NCI-H2227 (cell line): Measurements from ENCODE around the gene RASSF6.
"Not testable (repeated sequence)": the region's sequence is repeated elsewhere in the genome, so short reads cannot be mapped to it uniquely, and the experiment has no call there.

Experiments
- DNase-seq: peaks from one replicate; lab custom pipeline; 2025; ENCODE audit not compliant: unreplicated experiment; lab: John Stamatoyannopoulos, UW

RASSF6 gene

DNA sequence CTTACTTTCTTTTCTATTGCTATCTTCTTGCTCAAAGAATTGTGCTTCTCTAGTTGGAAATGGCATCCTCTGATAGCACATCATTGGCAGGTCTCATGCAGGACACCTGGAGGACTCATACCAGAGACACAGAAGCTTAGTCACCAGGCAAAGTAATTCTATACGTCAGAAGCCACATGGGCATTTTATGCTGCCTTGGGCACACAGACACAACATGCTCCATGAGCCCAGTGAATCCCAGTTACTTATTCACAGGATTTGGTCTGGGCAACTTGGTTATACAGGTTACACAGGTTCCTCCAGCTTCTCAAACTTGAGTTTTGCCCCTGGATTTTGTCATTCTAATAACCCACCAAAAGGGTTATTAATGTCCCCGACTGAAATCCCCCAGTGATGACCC, 7.1 kb downstream of the RASSF6 start:
- DNase-seq, result no peak

DNA sequence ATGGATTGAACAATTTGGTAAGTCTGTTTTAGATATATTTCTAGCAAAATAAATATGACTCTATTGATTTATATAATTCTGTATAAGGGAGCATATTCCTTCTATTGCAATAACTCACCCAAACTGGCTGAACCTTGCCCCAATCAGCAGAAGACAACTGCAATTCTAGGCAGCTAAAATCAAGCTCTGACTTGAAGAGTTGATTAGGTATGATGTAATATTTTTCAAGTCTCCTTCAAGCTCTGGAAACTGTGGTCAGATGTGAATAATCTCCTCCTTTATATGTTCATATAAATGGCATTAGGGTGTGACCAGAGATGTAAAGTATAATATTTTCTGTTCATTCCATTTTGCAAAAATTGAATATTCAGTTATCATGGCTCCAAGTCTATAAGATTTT, 8.2 kb downstream of the RASSF6 start:
- DNase-seq, result no peak

DNA sequence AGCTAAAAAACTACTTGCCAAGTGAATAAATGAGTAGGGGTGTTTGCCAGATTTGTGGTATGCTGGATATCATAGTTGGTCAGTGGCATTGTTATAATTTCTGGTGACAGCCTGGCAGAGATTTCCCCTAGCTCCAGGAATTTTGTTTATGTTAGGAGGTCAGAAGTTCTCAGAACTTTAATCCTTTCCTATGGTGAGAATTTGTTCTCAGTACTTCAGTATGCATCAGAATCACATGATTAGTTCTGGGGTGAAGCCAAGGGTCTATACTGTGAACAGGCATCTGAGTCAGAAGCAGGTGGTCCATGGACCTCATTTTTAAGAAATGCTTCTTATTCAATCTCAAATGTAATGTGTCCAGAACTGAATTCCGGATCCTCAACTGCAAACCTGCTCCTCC, 10.5 kb downstream of the RASSF6 start:
- no peak for DNase-seq

DNA sequence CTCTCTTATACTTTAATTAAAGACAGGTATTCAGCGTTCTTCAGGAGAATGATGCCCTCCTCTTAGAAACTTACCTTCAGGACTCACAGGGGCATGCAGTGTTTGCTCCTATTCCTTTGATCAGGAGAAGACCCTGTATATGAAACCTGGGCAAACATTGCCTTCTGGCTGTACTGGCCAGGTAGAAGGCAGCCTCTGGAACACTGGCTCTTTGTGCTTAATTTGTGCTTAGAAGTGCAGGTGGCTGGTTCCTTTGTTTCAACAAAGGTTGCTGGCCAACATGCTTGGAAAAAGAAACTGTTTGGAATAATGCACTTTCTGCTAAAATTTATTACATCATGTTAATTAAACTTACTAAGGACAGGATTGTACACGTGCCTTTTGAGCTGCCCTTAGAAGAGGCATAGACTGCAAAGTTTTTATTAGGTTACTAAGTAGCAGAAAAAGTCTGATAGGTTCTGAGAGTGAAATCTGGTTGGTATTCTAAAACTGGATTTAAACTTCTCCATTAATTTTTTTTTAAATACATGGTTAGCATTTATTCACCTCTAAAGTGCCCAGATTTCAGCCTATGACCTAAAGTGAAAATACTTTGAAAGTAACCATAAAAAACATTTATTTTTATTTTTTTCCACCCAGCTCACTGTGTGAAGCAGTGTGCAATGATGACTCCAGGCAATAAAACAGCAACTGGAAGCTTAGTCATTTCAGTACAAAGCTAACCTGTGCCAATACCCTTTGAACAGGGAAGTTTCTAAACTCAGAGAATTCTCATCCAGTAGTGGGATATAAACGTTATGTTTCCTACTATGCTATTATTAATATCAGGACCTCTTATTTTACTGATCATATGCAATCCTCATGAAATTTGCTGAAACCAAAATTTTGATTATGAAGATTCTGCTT, 11.3 kb downstream of the RASSF6 start:
- no peak for DNase-seq

DNA sequence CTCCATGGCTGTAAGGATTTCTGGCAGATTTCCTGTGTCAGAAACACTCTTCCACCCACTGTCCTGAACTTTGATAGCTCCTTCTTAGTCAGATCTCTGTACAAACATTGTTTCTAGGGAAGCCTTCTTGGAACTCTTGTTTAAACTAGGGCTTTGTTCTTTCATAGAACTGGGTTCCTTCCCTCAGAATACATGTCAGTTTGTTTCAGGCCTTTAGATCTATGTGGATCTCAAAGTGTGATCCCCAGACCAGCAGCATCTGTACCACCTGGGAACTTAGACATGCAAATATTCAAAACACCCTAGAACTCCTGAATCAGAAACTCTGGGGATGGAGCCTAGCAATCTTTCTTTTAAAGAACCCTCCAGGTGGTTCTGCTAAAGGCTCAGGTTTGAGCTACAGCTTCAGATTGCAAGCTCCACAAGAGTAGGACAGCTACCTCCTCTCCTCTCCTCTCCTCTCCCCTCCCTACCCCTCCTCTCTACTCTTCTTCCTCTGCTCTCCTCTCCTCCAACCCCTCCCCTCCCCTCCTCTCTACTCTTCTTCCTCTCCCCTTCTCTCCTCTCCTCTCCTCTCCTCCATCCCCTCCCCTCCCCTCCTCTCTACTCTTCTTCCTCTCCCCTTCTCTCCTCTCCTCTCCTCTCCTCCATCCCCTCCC, 12.7 kb downstream of the RASSF6 start:
- no peak for DNase-seq

DNA sequence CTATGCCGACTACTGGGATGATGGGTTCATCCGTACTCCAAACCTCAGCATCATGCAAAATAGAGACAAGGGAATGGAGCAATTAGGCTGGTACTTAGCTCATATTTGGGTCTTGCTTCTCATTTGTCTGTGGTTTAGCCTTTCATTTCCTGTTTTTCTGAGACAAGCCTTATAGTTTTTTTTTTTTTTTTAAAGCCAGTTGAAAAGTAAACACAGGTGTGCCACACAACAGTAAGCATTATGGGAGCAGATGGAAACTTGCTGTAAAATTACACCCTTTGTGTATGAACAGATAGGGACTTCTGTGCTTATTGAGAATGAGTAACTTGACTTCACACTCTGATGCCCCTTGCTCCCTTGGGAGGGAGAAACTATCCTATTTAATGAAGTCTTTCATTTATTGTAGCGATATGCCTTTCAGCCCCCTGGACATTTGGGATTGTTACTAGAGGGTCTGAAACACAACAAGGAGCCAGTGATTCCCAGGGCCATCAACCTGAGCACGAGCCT, 13.7 kb downstream of the RASSF6 start:
- no peak for DNase-seq

DNA sequence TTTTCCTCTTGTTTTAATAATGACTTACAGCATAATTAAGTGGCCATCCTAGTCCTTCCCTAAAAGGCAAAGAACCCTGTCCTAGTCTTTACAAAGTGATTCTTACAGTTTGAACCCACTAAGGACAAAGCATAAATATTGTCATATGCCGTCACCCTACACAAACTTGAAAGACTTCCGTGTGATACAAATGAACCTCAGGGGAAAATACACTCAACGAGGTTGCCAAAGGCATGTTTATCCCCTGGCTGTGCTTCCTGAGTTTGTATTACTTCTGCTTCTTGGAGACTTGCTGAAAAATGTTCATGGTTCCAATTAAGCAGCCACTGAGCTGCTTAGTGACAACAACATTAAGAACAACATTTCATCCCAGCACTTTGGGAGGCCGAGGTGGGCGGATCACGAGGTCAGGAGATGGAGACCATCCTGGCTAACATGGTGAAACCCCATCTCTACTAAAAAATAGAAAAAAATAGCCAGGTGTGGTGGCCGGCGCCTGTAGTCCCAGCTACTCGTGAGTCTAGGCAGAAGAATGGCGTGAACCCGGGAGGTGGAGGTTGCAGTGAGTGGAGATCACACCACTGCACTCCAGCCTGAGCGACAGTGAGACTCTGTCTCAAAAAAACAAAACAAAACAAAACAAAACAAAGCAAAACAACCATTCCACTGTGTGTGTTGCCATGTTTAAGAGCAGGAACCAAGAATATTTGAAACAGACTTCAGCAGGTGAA, 16.2 kb downstream of the RASSF6 start:
- DNase-seq, result no peak

DNA sequence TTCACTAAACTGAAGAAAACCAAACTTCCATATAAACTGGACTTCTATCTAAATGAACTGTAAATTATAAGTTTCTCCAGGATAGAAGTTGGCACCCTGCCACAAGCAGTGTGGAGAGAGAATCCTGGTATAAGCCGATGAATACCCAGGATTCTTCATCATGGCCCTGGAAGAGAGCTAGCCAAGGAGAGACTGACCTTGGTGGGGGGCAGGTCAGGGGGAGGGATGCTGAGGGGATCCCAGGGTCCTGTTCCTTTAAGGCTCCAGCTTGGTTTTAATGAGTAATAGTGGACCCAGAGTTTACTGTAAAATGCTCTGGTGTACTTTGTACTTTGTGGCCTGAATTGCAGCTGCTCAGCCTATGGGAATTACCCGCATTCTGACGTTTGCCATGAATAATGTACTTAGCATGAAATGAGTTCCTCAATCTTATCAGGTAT, 16.9 kb downstream of the RASSF6 start:
- DNase-seq, result no peak

DNA sequence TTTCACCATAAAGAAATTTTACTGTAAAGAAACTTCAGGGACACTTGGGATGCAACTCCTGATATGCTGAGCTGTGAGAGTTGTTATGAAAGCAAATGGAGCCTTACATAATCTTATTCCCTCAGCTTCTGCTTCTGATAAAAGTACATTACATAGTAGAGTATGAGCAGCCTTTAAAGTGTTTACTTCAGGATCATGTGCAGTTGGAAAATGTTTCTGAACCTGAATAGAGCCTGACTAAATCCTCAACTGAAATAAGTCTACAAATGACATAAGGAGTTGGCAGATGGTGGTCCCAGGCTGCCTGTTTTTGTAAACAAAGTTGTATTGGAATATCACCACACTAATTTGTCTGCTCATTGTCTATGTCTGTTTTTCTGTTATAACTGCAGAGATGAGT, 19.3 kb downstream of the RASSF6 start:
- DNase-seq, result no peak

DNA sequence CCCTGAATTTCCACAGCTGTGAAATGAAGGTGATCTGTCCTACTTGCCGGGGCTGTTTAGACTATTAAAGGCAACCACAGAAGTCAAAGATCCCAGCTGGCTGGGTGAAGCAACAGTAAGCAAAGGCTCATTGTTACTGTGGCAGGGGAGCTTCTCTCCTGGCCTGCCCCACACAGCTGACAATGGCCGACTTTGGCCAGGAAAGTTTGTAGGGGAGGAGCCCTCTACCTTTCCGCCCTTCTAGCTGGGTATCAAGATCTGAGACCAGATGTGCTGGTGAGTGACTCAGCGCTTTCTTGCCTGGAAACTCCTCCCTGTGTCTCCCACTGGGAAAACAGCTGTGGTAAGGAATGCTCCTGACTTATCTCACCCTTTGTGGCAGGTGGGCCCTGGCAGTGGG, 21.1 kb downstream of the RASSF6 start:
- DNase-seq, result no peak

DNA sequence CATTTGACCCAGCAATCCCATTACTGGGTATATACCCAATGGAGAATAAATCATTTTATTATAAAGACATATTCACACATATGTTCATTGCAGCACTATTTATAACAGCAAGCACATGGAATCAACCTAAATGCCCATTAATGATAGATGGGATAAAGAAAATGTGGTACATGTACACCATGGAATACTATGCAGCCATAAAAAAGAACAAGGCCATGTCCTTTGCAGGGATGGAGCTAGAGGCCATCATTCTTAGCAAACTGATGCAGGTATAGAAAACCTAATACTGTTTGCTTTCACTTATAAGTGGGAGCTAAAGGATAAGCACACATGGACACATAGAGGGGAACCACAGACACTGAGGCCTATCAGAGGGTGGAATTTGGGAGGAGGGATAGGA, 22.6 kb downstream of the RASSF6 start:
- no peak for DNase-seq

DNA sequence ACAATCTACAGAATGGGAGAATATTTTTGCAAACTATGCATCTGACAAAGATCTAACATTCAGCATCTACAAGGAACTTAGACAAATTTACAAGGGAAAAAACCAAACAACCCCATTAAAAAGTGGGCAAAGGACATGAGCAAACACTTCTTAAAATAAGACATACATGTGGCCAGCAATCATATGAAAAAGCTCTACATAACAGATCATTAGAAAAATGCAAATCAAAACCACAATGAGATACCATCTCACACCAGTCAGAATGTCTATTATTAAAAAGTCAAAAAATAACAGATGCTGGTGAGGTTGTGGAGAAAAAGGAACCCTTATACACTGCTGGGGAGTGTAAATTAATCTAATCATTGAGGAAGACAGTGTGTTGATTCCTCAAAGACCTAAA, 23.1 kb downstream of the RASSF6 start:
- DNase-seq, result not testable (repeated sequence)

DNA sequence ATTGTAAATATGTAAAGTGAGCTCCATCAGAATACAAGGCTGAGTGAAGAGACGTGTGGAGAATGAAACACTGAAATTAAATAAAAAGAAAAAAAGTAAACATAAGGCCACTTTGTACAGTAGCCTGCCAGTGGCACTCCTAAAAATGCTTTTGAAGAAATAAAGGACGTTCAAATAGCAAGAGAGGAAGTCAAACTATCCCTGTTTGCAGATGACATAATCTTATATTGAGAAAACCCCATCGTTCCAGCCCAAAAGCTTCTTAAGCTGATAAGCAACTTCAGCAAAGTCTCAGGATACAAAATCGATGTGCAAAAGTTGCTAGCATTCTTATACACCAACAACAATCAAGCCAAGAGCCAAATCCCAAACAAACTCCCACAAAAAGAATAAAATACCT, 24.2 kb downstream of the RASSF6 start:
- DNase-seq, result no peak

DNA sequence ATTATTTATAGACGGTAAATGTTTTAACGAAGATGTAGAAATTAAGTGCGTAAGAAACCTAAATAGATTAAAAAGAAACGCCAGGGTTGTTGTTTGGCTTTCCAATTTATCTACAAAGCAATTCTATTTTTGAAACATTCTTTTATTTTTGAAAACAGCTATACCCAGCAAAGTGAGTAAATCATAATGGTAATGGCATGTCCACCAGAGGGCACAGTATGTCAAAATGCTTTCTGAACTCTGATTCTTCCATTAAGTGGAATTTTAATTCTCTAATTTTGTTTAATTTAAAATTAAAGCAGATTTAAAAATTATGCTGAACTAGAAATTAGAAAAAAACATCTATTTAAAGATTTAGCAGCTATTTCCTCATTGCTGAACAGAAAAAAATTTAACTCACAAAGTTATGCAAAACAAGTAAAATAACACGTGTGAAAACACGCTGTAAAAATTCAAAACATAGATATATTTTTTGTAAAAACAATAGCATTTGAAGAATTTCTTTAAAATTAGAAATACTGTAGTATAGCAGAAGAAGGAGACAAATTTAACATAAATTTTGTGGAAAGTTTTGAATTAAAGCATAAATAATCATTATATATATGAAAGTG, 26.5 kb downstream of the RASSF6 start:
- no peak for DNase-seq

DNA sequence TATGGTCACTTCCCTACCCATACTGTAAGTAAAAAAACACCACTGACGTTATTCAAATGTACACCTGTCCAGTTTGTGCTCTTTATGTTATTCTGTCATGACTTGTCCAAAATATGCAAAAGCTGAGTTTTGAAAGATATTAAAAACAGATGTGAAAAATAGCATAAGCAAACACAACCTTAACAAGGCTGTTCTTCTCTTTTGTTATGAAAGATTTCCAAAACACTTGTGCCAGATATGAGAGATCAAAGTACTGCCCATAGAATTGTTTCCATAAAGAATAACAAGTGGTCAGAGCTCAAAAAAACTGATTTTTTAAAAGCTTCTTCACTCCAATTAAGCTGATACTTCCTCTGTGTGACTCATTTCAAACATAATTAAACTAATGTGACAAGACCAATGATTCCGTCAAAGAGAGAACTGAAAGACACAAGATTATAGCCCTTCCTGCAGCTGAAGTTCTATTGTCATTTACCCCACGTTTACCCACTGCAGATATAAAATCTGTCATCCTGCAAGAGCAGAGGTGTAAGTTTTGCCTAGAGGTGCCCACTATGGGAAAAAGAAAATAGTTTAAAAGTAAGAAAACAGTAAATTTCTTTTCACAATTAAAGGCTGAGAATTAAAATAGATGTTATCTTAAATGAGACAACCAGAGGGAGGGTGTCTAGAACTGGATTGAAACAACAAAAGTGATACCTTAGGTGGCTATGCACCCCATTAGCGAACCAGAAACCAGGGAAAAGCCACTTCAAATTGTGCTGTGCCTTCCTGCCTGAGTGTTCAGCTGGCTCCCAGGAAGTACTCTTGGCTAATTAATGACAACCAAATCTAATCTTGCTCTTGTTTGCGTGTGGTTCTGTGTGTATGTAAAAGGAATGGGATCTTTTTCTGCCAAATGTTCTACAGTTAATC, 30.1 kb downstream of the RASSF6 start:
- DNase-seq, result no peak

DNA sequence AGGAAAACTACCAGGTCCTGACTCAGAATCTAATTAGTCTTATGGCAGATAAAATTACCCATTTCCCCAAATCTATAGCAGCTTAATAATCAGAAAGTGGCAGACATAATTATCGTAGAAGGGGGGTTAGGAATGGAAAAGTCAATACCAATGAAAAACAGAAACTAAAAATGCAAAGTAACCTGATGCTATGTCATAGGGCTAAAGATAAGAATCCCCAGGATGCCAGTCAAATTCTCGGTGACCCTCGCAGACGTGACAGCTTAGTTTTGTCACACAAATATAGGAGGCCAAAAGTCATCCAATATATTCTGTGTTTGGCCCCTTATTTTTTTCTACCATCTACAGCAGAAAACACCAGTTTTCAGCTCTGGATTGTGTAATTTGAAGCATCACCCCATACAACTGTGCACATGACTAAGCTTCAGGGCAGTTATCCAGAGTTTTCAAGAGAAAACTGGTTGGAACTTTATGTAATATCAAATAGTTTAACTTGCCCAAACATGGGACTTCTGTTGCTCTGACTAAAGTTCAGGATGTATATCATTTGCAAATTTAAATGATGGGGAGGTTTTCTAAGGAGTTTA, 30.9 kb downstream of the RASSF6 start:
- DNase-seq, result no peak

DNA sequence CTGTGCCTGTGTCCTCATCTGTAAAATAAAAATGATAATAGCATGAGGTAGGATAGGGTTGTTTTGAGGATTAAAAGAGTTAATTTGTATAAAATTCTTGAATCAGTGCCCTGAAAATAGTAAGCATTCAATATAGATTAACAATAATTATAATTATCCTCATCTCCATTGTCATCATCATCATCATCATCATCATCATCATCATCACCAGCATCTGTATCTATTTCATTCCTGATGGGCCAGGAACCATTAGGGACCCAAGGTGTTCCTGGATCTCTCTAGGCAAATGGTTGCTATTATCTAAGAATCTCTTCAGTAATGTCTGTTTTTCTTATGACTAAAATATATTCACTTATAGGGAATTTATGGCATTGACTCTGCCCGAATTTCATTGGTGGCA, 31.6 kb downstream of the RASSF6 start:
- no peak for DNase-seq

DNA sequence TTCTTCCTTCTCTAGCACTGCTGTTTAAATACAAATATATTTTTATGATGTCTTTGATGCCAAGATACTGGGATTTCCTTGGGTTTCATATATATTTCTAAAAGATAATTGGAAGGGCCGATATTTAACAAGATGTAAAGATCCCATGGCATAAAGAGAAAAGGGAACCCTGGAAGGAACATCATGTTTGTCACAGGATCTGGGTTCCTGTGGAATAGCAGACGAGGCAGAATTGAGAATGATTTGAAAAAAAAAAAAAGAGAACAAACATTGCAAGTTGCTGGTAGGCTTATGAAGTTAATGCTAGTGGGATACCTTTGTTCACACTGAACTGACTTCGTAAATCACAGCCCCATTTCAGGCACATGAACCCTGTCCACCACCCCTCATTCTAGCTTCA, 33.6 kb downstream of the RASSF6 start:
- no peak for DNase-seq

DNA sequence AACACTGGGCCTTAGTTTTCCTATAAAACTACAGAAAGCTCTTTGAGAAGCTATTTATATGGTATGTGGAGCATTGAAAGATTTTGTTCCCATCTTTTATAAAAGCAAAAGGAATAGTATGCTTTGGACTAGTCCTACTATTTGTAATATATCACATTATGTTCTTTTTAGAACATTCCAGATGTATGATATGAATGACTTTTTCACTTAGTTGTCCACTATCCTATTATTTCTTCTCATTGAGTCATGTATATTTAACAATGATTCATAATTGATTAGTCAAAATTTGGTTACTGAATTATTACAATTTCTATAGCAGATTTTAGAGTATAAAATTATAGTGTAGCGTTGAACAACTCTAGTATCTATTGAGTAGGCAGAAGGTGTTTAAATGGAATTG, 34.2 kb downstream of the RASSF6 start:
- DNase-seq, result no peak

DNA sequence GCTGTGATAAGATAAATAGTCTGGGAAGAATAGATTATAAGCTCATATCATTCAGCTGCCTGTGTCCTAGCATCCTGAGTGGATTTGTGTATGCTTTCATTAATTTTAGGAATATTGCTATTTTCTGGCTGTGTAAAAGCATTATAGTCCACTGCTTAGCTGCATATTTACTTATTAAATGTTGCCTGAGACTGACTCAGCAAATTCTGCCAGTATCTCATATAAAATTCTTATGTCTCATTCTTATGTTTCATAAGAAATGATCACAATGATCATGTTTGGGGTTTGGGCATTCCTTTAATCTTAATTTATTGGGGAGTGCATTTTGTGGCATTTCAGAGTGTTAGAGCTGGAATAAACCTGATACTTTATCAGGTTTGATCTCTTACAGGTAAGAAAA, 34.9 kb downstream of the RASSF6 start:
- DNase-seq, result no peak
